ENCODE data around the gene SLC44A5. TPM values are rescaled to one million over a fixed set of nuclear protein-coding genes. Genes with fewer than 3 reads are reported as not detected.

The SLC44A5 gene
- total RNA-seq, 1 donor from 2014 or later: under 0.01 TPM

DNA sequence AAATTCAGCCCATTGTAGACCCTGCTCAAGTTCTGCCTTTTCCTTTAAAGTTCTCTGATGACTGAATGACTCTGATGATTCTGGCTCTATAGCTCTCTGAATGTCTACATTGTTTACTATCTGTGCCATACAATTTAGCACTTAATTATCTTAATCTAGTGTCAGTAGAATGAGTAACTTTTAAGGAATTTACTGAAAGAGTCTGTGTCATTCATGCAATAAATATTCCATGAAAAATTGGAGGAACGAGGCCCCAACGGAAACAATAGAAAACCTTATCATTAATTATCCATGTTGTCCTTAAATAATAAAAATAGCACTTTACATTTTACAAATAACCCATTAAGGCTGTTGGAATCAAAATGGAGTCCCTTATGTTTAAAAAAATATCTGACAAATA is 77.8 kb downstream of the SLC44A5 start:
- H3K4me3 ChIP-seq (ENCODE audit: low read length in 3 of 3): no peak overlapping the region
- H3K9me3 ChIP-seq (ENCODE audit: control insufficient read depth in 3 of 3, low read length in 3 of 3): peaks cover 0 to 2% (median 0%) of the 10 kb centered on the region in 3 donors
- H3K9ac ChIP-seq (ENCODE audit: low read depth in 1 of 3, low read length in 3 of 3): no peak overlapping the region
- H3K36me3 ChIP-seq (ENCODE audit: control insufficient read depth in 3 of 3, insufficient read depth in 3 of 3, low read length in 3 of 3): no peaks in the 10 kb centered on the region
- no peaks in the 10 kb centered on the region for H3K4me1 ChIP-seq (ENCODE audit: control insufficient read depth in 3 of 3, insufficient read depth in 3 of 3, low read length in 3 of 3)
- H3K27ac ChIP-seq (ENCODE audit: low read depth, low read length): no peak overlapping the region
- H3K27me3 ChIP-seq (ENCODE audit: control insufficient read depth in 3 of 3, insufficient read depth in 3 of 3, low read length in 3 of 3): no peaks in the 10 kb centered on the region

- peaks cover 0 to 2% (median 0%) of the 10 kb centered on the region in 3 donors for H3K9me3 ChIP-seq (ENCODE audit: control insufficient read depth in 3 of 3, low read length in 3 of 3)
Measured at GRCh38 chr1:75531570-75531969, 79.3 kb downstream of the SLC44A5 start.

GRCh38 chr1:75529488-75529887 is 81.4 kb downstream of the SLC44A5 start:
- Histone ChIP-seq H3K4me1 (ENCODE audit: control insufficient read depth in 3 of 3, insufficient read depth in 3 of 3, low read length in 3 of 3) (no peaks in the 10 kb centered on the region), H3K27me3 (ENCODE audit: control insufficient read depth in 3 of 3, insufficient read depth in 3 of 3, low read length in 3 of 3) (no peaks in the 10 kb centered on the region), H3K9ac (ENCODE audit: low read depth in 1 of 3, low read length in 3 of 3) (no peak overlapping the region), H3K4me3 (ENCODE audit: low read length in 3 of 3) (no peak overlapping the region), H3K27ac (ENCODE audit: low read depth, low read length) (no peak overlapping the region), H3K9me3 (ENCODE audit: control insufficient read depth in 3 of 3, low read length in 3 of 3) (no peaks in the 10 kb centered on the region), H3K36me3 (ENCODE audit: control insufficient read depth in 3 of 3, insufficient read depth in 3 of 3, low read length in 3 of 3) (no peaks in the 10 kb centered on the region)

More at GRCh38 chr1:75531570-75531969, 79.3 kb downstream of the SLC44A5 start:
- H3K36me3 ChIP-seq (ENCODE audit: control insufficient read depth in 3 of 3, insufficient read depth in 3 of 3, low read length in 3 of 3): no peaks in the 10 kb centered on the region
- no peak overlapping the region for H3K4me3 ChIP-seq (ENCODE audit: low read length in 3 of 3)
- no peaks in the 10 kb centered on the region for H3K4me1 ChIP-seq (ENCODE audit: control insufficient read depth in 3 of 3, insufficient read depth in 3 of 3, low read length in 3 of 3)
- H3K27ac ChIP-seq (ENCODE audit: low read depth, low read length): no peak overlapping the region
- no peak overlapping the region for H3K9ac ChIP-seq (ENCODE audit: low read depth in 1 of 3, low read length in 3 of 3)
- H3K27me3 ChIP-seq (ENCODE audit: control insufficient read depth in 3 of 3, insufficient read depth in 3 of 3, low read length in 3 of 3): no peaks in the 10 kb centered on the region

GRCh38 chr1:75528001-75528400 is 82.9 kb downstream of the SLC44A5 start:
- Histone ChIP-seq H3K27ac (ENCODE audit: low read depth, low read length) (no peak overlapping the region), H3K36me3 (ENCODE audit: control insufficient read depth in 3 of 3, insufficient read depth in 3 of 3, low read length in 3 of 3) (no peaks in the 10 kb centered on the region), H3K9ac (ENCODE audit: low read depth in 1 of 3, low read length in 3 of 3) (no peak overlapping the region), H3K4me3 (ENCODE audit: low read length in 3 of 3) (no peak overlapping the region), H3K9me3 (ENCODE audit: control insufficient read depth in 3 of 3, low read length in 3 of 3) (no peaks in the 10 kb centered on the region), H3K4me1 (ENCODE audit: control insufficient read depth in 3 of 3, insufficient read depth in 3 of 3, low read length in 3 of 3) (no peaks in the 10 kb centered on the region), H3K27me3 (ENCODE audit: control insufficient read depth in 3 of 3, insufficient read depth in 3 of 3, low read length in 3 of 3) (no peaks in the 10 kb centered on the region)

- Histone ChIP-seq H3K4me3 (ENCODE audit: low read length in 3 of 3) (no peak overlapping the region), H3K4me1 (ENCODE audit: control insufficient read depth in 3 of 3, insufficient read depth in 3 of 3, low read length in 3 of 3) (no peaks in the 10 kb centered on the region), H3K27ac (ENCODE audit: low read depth, low read length) (no peak overlapping the region), H3K9me3 (ENCODE audit: control insufficient read depth in 3 of 3, low read length in 3 of 3) (no peaks in the 10 kb centered on the region), H3K9ac (ENCODE audit: low read depth in 1 of 3, low read length in 3 of 3) (no peak overlapping the region), H3K36me3 (ENCODE audit: control insufficient read depth in 3 of 3, insufficient read depth in 3 of 3, low read length in 3 of 3) (no peaks in the 10 kb centered on the region), H3K27me3 (ENCODE audit: control insufficient read depth in 3 of 3, insufficient read depth in 3 of 3, low read length in 3 of 3) (no peaks in the 10 kb centered on the region)
Measured at GRCh38 chr1:75522389-75522788, 88.5 kb downstream of the SLC44A5 start.

DNA sequence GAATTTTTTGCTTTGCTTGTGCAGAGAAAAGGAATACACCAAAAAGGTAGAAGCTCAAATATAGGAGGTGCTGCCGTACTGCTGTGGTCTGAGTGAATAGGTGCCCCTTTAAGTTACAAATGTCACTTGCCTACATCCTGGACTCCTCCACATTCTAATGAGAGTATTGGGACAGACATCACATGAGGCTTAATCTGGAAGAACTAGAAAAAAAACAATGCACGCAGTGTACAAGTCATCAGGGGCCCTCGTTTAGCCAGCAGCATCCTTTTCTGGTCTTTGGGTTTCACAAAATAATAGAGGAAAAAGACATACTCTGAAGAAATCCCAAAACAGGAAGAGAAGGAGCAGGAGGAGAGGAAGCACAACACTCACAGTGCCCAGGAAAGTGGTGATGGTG is 89.3 kb downstream of the SLC44A5 start:
- no peak overlapping the region for H3K9ac ChIP-seq (ENCODE audit: low read depth in 1 of 3, low read length in 3 of 3)
- H3K27me3 ChIP-seq (ENCODE audit: control insufficient read depth in 3 of 3, insufficient read depth in 3 of 3, low read length in 3 of 3): no peaks in the 10 kb centered on the region

GRCh38 chr1:75520862-75521475 is 89.9 kb downstream of the SLC44A5 start:
- H3K27me3 ChIP-seq (ENCODE audit: control insufficient read depth in 3 of 3, insufficient read depth in 3 of 3, low read length in 3 of 3): no peaks in the 10 kb centered on the region
- no peaks in the 10 kb centered on the region for H3K9me3 ChIP-seq (ENCODE audit: control insufficient read depth in 3 of 3, low read length in 3 of 3)
- H3K4me3 ChIP-seq (ENCODE audit: low read length in 3 of 3): no peak overlapping the region
- H3K27ac ChIP-seq (ENCODE audit: low read depth, low read length): no peak overlapping the region
- H3K36me3 ChIP-seq (ENCODE audit: control insufficient read depth in 3 of 3, insufficient read depth in 3 of 3, low read length in 3 of 3): no peaks in the 10 kb centered on the region
- no peaks in the 10 kb centered on the region for H3K4me1 ChIP-seq (ENCODE audit: control insufficient read depth in 3 of 3, insufficient read depth in 3 of 3, low read length in 3 of 3)
- no peak overlapping the region for H3K9ac ChIP-seq (ENCODE audit: low read depth in 1 of 3, low read length in 3 of 3)

More for the DNA sequence above, 89.3 kb downstream of the SLC44A5 start:
- Histone ChIP-seq H3K27ac (ENCODE audit: low read depth, low read length) (no peak overlapping the region), H3K4me1 (ENCODE audit: control insufficient read depth in 3 of 3, insufficient read depth in 3 of 3, low read length in 3 of 3) (no peaks in the 10 kb centered on the region), H3K4me3 (ENCODE audit: low read length in 3 of 3) (no peak overlapping the region), H3K9me3 (ENCODE audit: control insufficient read depth in 3 of 3, low read length in 3 of 3) (no peaks in the 10 kb centered on the region), H3K36me3 (ENCODE audit: control insufficient read depth in 3 of 3, insufficient read depth in 3 of 3, low read length in 3 of 3) (no peaks in the 10 kb centered on the region)

DNA sequence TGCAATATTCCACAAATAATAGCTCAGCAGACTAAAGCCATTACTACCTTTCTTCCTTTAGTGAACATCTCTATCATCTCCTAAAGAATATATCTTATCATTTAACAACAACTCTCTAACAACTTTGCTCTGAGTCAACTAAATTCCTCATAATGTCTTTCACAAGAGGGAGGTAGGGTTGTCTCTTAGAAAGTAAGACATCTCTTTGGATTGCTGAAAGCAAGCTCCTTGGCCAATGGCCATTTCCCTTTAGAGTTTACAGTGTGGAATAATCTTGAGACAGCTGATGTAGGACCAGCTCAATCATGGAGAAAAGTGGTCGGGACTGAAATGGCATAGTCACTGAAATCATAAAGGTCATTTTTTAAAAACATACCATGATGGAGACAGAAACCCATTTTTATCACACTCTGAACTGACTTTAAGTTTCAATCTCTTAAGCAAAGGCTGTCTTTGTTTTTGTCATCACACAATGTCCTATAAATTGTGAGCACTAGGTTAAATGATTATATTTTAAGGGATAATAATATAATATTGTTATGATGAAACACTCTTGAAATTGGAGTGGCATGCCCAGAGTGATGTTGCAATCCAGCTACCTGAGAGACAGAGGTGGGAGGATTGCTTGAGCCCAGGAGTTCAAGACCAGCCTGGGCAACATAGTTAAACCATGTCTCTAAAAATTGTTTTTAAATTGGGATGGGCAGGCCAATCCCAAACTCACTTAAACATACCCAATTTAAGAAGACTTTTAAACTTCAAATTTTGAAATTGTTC is 91.1 kb downstream of the SLC44A5 start:
- Histone ChIP-seq H3K27me3 (ENCODE audit: control insufficient read depth in 3 of 3, insufficient read depth in 3 of 3, low read length in 3 of 3) (no peaks in the 10 kb centered on the region), H3K9ac (ENCODE audit: low read depth in 1 of 3, low read length in 3 of 3) (no peak overlapping the region), H3K9me3 (ENCODE audit: control insufficient read depth in 3 of 3, low read length in 3 of 3) (no peaks in the 10 kb centered on the region), H3K4me3 (ENCODE audit: low read length in 3 of 3) (no peak overlapping the region), H3K27ac (ENCODE audit: low read depth, low read length) (no peak overlapping the region), H3K4me1 (ENCODE audit: control insufficient read depth in 3 of 3, insufficient read depth in 3 of 3, low read length in 3 of 3) (no peaks in the 10 kb centered on the region), H3K36me3 (ENCODE audit: control insufficient read depth in 3 of 3, insufficient read depth in 3 of 3, low read length in 3 of 3) (no peaks in the 10 kb centered on the region)

- no peaks in the 10 kb centered on the region for H3K4me1 ChIP-seq (ENCODE audit: control insufficient read depth in 3 of 3, insufficient read depth in 3 of 3, low read length in 3 of 3)
- no peak overlapping the region for H3K9ac ChIP-seq (ENCODE audit: low read depth in 1 of 3, low read length in 3 of 3)
- no peak overlapping the region for H3K27ac ChIP-seq (ENCODE audit: low read depth, low read length)
- no peaks in the 10 kb centered on the region for H3K9me3 ChIP-seq (ENCODE audit: control insufficient read depth in 3 of 3, low read length in 3 of 3)
- H3K27me3 ChIP-seq (ENCODE audit: control insufficient read depth in 3 of 3, insufficient read depth in 3 of 3, low read length in 3 of 3): no peaks in the 10 kb centered on the region
- no peaks in the 10 kb centered on the region for H3K36me3 ChIP-seq (ENCODE audit: control insufficient read depth in 3 of 3, insufficient read depth in 3 of 3, low read length in 3 of 3)
- H3K4me3 ChIP-seq (ENCODE audit: low read length in 3 of 3): no peak overlapping the region
Measured at GRCh38 chr1:75518686-75519085, 92.2 kb downstream of the SLC44A5 start.

DNA sequence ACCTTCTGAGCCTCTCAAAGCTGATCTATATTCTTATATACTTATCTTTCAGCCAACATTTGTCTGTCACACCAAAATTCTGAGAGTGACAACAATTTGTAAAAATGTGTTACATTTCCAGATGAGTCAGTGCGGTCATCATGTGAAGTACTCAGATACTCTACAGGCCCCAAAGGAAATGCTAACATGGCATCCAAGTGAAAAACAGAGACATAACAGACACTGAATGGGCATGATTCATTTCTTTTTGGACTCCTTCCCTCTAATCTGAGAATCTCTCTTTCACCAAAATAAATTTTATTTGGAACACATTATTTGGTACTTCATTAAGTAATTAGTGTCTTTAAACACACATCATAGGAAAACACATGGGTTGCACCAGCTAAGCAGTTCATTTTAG is 96.6 kb downstream of the SLC44A5 start:
- H3K9me3 ChIP-seq (ENCODE audit: control insufficient read depth in 3 of 3, low read length in 3 of 3): no peaks in the 10 kb centered on the region
- no peak overlapping the region for H3K27ac ChIP-seq (ENCODE audit: low read depth, low read length)
- no peaks in the 10 kb centered on the region for H3K36me3 ChIP-seq (ENCODE audit: control insufficient read depth in 3 of 3, insufficient read depth in 3 of 3, low read length in 3 of 3)
- no peaks in the 10 kb centered on the region for H3K4me1 ChIP-seq (ENCODE audit: control insufficient read depth in 3 of 3, insufficient read depth in 3 of 3, low read length in 3 of 3)
- H3K9ac ChIP-seq (ENCODE audit: low read depth in 1 of 3, low read length in 3 of 3): no peak overlapping the region
- H3K27me3 ChIP-seq (ENCODE audit: control insufficient read depth in 3 of 3, insufficient read depth in 3 of 3, low read length in 3 of 3): no peaks in the 10 kb centered on the region
- H3K4me3 ChIP-seq (ENCODE audit: low read length in 3 of 3): no peak overlapping the region
